GM12875 (cell line): ENCODE results near the gene THAP2.

Experiments
- H3K4me3 ChIP-seq: one replicate; pipeline ENCODE4 v1.5.1; 2011; ENCODE audit warnings: low read depth, low read length, control low read depth
- CTCF ChIP-seq: IDR thresholded peaks from 2 replicates; pipeline ENCODE4 v1.5.1; 2011; ENCODE audit warnings: low read depth, mild to moderate bottlenecking, control low read depth, inconsistent platforms, low read length, moderate library complexity, borderline replicate concordance; ENCODE audit not compliant: insufficient read depth

THAP2 gene

GRCh38 chr12:71671311-71671710 is 7.2 kb downstream of the THAP2 start:
- TF ChIP-seq CTCF, result no peak
- no peak overlapping the region for H3K4me3 ChIP-seq

GRCh38 chr12:71671816-71672215 is 7.7 kb downstream of the THAP2 start:
- TF ChIP-seq CTCF, result no peak
- H3K4me3 ChIP-seq, result no peak overlapping the region

GRCh38 chr12:71682466-71682865 is 18.4 kb downstream of the THAP2 start:
- no peak for TF ChIP-seq CTCF
- no peak overlapping the region for H3K4me3 ChIP-seq

GRCh38 chr12:71683633-71684032 is 19.5 kb downstream of the THAP2 start:
- no peak for TF ChIP-seq CTCF
- no peak overlapping the region for H3K4me3 ChIP-seq

GRCh38 chr12:71684081-71684480 is 20.0 kb downstream of the THAP2 start:
- no peak overlapping the region for H3K4me3 ChIP-seq

GRCh38 chr12:71685312-71685906 is 21.3 kb downstream of the THAP2 start:
- peak overlapping the region; percentile 94 for H3K4me3 ChIP-seq
- no peak for TF ChIP-seq CTCF

More at GRCh38 chr12:71684081-71684480, 20.0 kb downstream of the THAP2 start:
- no peak for TF ChIP-seq CTCF

- H3K4me3 ChIP-seq, result peak within 1 kb of the TSS; percentile 94
- peak; percentile 26; the same call in 1 of the 2 replicates for TF ChIP-seq CTCF
These were observed 22.0 kb downstream of the THAP2 start, which contains the start of gene TMEM19 for GRCh38 chr12:71685914-71686657. Gene TMEM19, plus strand, starts transcription at chr12:71686082. Its CDS starts 599 bp downstream, at chr12:71686681.
